Measurements from ENCODE around the gene NR2E1.

Gene NR2E1

GRCh38 chr6:108165714-108166663, at the start of gene NR2E1:
TSS of gene NR2E1 (plus strand) at chr6:108166022. CDS start at chr6:108166766, 744 bp downstream.
- H3K4me3 ChIP-seq: peak within 1 kb of the TSS in 3 of 7 experiments; percentile 8 to 39 (median 24)
- H3K27ac ChIP-seq: no peak within 1 kb of the TSS

DNA sequence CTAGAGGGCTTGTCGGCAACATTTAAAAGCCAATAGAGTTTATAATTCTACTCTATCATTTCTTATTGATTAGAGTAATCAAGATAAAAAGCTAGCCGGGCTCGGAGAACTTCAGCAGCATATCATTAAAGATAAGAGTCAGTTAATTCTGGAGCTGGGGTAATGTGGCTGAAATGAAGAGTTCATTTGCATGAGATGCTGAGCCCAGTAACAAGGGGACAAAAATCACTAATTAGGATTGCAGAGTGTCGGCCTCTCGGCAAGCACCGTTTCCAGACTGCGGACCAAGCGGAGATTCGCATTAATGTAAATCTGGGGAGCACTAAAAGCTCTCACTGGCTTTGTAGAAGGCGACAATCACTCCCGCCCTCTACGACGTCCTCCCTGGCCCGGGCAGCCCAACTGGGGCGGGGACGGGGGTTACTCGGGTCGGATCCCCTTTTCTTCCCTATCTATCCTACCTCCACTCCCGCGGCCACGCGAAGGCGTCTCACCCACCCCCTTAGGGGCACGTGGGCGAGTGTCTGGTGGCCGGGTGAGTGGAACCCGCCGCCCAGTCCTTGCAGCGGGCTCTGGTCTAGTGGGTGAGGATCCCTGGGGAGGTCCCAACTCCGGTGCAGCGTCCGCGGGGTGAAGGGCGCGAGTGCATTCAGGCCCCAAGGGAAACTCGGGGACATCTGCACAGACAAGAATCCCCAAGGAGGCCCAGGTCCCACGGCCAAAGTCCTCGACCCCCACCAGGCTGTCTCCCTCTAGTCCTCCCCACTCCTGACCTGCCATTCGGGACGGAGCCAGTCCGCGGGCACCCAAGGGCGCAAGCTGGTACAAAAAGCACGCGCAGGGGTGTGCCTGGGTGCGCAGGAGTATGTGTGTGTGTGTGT, 49.0 kb upstream of the NR2E1 start:
- H3K27ac ChIP-seq: no peak overlapping the region
- H3K4me3 ChIP-seq: peak overlapping the region in 3 of 7 experiments; percentile 35 to 62 (median 53)

DNA sequence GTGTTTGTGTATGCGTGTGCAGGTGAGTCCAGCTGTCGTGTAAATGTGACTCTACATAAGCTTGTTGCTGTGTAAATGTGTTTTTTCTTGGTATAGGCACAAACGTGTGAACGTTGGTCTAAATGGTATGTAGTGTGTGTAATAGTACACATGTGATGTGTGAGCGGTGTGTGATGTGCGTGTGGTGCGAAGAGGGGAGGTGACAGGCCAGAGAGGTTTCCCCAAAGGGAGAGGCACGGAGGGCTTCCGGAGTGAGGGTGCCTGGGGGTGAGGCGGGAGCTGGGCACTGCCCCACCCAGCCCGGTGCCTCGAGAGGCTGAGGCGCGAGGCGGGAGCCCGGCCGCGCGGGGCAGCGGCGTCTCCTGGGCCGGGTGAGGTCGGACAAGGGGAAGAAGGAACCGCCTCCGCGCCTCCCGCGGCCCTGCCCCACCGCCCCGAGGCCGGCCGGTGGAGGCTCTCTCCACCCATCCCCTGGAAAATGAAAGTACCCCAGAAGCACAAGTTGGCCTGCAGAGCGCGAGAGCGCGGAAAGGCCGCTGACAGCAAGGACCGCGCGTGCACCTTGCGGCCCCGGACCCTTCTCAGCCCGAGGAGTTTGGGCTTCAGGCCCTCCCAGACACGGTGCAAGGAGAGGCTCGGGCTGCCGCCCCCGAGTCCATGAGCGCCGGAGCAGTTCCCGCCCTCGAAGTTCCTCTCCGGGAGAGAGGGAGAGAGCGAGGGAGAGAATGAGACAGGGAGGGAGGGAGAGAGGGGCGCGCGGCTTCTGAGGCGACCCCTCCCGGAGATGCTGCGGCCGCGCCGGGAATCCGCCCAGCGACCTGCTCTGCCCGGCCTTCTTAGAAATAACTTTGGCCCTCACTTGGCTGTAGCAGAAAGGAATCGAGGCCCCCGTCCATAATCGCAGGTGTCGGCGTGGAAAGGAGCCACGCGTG, 48.1 kb upstream of the NR2E1 start:
- peak overlapping the region; percentile 35 to 64 (median 53) for H3K4me3 ChIP-seq
- no peak overlapping the region for H3K27ac ChIP-seq

DNA sequence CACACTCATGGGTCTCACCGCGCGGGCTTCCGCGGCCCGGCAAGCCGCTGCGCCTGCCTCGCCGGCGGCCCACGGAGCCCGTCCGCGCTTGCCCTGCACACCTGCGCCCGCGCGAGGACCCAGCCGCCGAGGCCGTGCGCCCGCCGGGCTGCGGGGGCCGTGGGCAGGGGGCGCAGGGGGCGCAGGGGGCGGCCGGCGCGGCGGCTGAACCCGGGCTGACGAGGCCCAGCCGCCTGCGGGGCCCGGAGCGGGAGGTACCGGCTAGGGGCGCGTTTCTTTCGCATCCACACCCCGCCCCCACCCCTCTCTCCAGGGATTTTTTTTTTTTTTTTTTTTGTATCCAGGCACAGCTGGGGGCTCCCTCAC, 47.5 kb upstream of the NR2E1 start:
- peak overlapping the region; percentile 35 to 64 (median 53) for H3K4me3 ChIP-seq
- no peak overlapping the region for H3K27ac ChIP-seq

DNA sequence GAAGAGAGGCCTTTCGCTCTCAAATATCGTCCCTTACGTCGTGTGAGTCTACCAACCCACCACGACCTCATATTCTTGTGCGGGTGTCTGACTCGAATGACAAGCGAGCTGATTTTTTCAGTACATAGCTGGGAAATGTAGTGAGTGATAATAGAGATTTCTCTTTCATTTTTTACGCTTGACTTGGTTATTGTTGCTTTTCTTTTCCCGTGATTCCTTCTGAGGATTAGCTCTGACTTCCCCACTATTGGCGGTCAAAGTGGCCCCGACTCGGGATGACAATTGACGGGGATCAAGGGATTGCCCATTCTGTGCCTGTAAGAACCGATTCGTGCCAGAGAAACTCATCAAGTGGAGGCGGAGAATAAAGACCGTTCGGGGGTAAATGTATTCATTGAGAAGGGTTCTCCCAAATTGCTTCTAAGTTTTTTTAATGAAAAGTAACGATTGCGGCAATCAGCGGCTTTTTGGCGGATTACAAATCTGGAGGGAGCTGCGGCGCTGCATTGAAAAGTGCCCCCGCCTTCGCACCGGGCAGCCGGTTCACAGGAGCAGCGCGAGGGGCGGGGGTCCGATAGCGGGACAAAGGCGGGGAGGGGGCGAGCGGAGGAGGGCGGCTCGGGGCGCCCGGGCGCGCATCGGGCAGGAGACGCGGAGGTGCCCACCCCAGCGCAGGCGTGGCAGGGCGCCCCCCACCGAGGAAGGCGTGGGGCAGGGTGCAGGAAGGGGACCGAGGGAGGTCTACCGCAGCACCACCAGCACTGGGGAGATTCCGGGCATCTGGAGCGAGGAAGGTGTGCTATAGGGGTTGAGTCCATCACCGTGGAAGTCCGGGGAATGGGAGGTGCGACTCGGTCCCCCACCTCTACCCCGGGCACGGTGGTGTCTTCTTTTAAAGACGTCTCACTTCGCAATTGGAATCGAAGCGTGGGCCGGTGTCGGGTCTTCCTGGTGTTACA, 46.7 kb upstream of the NR2E1 start:
- H3K4me3 ChIP-seq: peak overlapping the region; percentile 3 to 64 (median 53)
- no peak overlapping the region for H3K27ac ChIP-seq

DNA sequence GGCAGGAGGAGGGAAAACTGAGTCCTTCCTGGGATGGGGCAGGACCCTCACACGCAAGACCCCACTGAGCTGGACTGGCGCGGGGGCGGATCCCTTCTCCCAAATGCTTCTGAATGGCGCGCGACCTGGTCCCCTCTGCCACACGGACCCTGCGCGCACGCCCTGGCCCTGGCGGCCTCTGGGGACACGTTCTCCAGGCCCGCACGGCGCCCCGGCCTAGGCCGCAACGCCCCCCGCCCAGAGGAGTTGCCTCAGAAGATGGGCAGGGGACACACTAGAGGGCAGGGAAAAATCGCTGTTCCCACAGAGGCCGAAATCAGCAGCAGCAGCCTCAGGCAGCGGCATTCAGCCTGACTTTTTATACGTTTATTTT, 46.1 kb upstream of the NR2E1 start:
- Histone ChIP-seq H3K4me3 (no peak overlapping the region), H3K27ac (no peak overlapping the region)

DNA sequence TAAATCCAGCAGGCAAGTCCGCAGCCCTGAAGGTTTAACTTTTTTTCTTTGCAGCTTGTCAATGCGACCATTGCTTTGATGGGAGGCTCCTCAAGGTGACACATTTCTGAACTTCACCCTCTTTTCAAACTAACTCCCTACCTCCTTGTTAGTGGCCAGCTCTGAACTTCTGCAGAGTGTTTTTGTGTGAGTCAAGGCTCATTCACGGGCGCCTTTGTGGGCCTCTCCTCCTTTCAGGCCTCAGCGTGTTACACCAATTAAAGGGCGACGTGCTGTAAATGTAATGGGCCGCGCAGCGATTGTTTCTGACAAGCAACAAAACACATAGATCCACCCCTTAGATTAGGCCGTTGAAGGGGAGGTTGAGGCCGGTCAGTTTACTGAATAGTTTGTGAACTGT, 45.5 kb upstream of the NR2E1 start:
- no peak overlapping the region for H3K27ac ChIP-seq
- no peak overlapping the region for H3K4me3 ChIP-seq

GRCh38 chr6:108121612-108122011, 44.2 kb upstream of the NR2E1 start:
- no peak overlapping the region for H3K4me3 ChIP-seq
- H3K27ac ChIP-seq: no peak overlapping the region

- Histone ChIP-seq H3K27ac (no peak overlapping the region), H3K4me3 (no peak overlapping the region)
Measured at GRCh38 chr6:108123481-108123929, 42.3 kb upstream of the NR2E1 start.

GRCh38 chr6:108123946-108124345, 41.9 kb upstream of the NR2E1 start:
- H3K27ac ChIP-seq: no peak overlapping the region

GRCh38 chr6:108127056-108127455, 38.8 kb upstream of the NR2E1 start:
- H3K4me3 ChIP-seq: no peak overlapping the region

More at GRCh38 chr6:108123946-108124345, 41.9 kb upstream of the NR2E1 start:
- H3K4me3 ChIP-seq: no peak overlapping the region

DNA sequence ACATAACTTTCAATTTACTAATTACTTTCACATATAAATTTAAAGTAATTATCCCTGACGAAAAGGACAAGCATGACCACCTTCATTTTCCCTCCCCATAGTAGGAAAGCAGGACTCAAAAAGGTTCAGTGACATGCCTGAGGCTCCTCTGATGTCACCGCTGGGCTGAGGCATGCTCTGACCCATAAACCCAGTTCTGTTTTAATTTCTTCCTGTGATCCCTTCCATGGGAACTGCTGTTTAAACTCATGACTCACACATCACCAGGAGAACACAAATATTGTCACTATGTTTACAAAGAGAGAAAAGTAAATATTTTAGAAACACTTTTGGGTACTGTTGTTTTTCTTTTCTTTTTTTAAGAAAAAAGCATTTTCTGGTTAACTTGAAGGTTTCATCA, 38.0 kb upstream of the NR2E1 start:
- H3K27ac ChIP-seq: no peak overlapping the region
- H3K4me3 ChIP-seq: no peak overlapping the region

More at GRCh38 chr6:108127056-108127455, 38.8 kb upstream of the NR2E1 start:
- H3K27ac ChIP-seq: no peak overlapping the region

DNA sequence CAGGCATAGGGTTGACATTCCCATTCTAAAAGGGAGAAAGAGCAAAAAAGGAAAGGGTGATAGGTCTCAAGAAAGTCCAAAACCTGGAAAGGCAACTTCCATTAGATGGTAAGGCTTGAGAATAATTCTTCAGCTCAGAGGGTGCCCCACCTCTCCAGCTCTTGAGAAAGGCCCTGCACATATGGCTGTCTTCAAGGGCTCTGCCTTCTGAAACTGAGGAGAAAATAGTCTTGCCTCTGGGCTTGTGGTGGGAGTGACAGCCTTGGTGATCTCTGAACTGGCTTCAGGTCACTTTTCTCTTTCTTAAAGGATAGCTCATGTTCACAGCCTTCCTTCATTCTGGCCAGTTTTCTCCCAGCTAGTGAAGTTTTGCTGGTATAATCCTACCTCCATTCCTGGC, 35.6 kb upstream of the NR2E1 start:
- Histone ChIP-seq H3K27ac (peak overlapping the region in 1 of 21 experiments; percentile 24), H3K4me3 (no peak overlapping the region)

- H3K27ac ChIP-seq: no peak overlapping the region
- no peak overlapping the region for H3K4me3 ChIP-seq
Measured at GRCh38 chr6:108132863-108133262, 33.0 kb upstream of the NR2E1 start.

DNA sequence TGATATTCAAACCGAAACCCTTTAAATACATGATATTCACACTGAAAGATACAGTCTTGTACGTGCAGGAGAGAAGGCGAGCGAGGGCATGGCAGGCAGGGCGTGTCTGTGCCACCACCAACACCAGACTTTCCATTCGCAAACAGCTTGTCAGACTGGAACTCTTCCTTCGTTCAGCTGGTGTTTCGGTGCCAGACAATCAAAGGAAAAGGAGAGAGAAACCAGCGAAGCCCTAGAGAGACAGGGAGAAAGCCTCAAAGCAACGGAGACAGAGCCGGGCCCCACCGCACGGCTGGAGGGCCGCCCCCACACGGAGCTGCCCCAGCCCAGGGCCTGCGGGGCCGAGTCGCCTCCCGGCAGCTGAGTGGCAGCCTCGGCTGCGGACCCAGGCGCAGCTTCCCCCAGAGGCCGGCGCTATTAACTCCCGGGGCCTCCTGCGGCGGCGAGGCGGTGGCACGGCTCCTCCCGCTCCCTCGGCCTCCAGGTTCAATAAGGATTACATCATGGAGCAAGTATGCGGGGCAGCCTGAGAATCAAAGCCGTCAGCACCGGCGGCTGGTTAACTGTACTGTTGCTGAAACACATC, 32.1 kb upstream of the NR2E1 start:
- peak overlapping the region; percentile 11 to 45 (median 29) for H3K4me3 ChIP-seq
- peak overlapping the region in 19 of 21 experiments; percentile 34 to 89 (median 71) for H3K27ac ChIP-seq

DNA sequence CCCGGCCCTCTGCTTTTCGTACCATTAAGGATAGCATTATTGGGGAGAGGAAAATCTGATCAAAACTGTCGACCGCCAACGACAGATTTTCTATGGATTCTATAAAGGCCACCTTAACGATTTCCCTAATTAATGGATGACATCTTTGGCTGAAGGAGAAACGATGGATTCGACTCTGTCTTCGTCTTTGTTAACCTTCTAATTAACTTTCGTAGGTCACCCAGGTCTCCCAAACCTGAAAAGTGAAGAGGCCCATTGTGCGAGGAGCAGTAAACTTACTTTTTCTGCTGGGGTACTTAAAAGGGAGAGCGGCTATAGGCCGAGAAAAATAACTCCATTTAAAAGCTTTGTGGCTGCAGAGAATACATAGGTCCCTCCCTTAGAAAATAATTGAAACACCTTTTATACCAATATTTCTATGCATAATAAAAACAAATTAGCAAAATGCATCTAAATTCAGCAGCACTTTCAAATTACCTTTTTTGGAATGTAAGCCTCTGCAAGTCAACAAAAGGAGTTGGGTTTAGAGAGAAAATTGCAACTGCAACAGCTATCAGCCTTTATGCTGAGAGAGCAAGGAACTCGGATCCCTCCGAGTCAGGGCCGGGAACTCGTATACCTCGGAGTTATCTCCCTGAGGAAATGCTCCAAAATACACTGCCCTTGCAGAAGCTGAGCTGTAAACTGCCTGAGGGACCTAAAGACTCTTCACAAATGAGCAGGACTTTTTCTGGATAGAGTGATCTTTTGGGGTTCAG, 31.4 kb upstream of the NR2E1 start:
- H3K27ac ChIP-seq: peak overlapping the region in 9 of 21 experiments; percentile 48 to 89 (median 72)
- H3K4me3 ChIP-seq: peak overlapping the region in 6 of 7 experiments; percentile 11 to 45 (median 30)

GRCh38 chr6:108142240-108142639, 23.6 kb upstream of the NR2E1 start:
- Histone ChIP-seq H3K27ac (no peak overlapping the region), H3K4me3 (no peak overlapping the region)

Data from skin epidermis (tissue), 12 donors.